Trophoblast cell (in vitro differentiated cells and primary cell): Measurements from ENCODE around the gene TMEM181.
"Not testable (repeated sequence)": the region's sequence is repeated elsewhere in the genome, so short reads cannot be mapped to it uniquely, and the experiment has no call there.

Experiments
- DNase-seq, 2 donors: peaks; one replicate each; pipeline ENCODE4 v3.0.0-alpha.2; 2016
- H2AFZ ChIP-seq: 2 replicates; pipeline ENCODE4 v1.6.1; 2013; ENCODE audit warnings: low read length, moderate library complexity, mild to moderate bottlenecking; ENCODE audit not compliant: insufficient read depth, poor library complexity
- H2AK5ac ChIP-seq: 2 replicates; pipeline ENCODE4 v1.6.1; 2013; ENCODE audit warnings: mild to moderate bottlenecking, low read length
- H2BK120ac ChIP-seq: 2 replicates; pipeline ENCODE4 v1.6.1; 2013; ENCODE audit warnings: low read length, mild to moderate bottlenecking, moderate library complexity; ENCODE audit not compliant: insufficient read depth, poor library complexity
- H2BK12ac ChIP-seq: 2 replicates; pipeline ENCODE4 v1.6.1; 2013; ENCODE audit warnings: mild to moderate bottlenecking, low read length, moderate library complexity
- H2BK5ac ChIP-seq: 2 replicates; pipeline ENCODE4 v1.6.1; 2013; ENCODE audit warnings: low read length, low read depth, moderate library complexity, mild to moderate bottlenecking; ENCODE audit not compliant: poor library complexity
- H3K14ac ChIP-seq: 2 replicates; pipeline ENCODE4 v1.6.1; 2013; ENCODE audit warnings: mild to moderate bottlenecking, low read length
- H3K18ac ChIP-seq: 2 replicates; pipeline ENCODE4 v1.6.1; 2013; ENCODE audit warnings: mild to moderate bottlenecking, low read length
- H3K23ac ChIP-seq: 2 replicates; pipeline ENCODE4 v1.6.1; 2013; ENCODE audit warnings: low read length
- H3K27ac ChIP-seq: 2 replicates; pipeline ENCODE4 v1.5.1; 2013; ENCODE audit warnings: low read depth, mild to moderate bottlenecking, inconsistent platforms, low read length, moderate library complexity
- H3K27me3 ChIP-seq: 2 replicates; pipeline ENCODE4 v1.6.1; 2013; ENCODE audit warnings: inconsistent platforms, mild to moderate bottlenecking, low read length, moderate library complexity; ENCODE audit not compliant: insufficient read depth
- H3K36me3 ChIP-seq, 2 experiments: 1 replicate in 1 of 2; 2 replicates in 1 of 2; pipeline ENCODE4 v1.6.1; 2013; ENCODE audit warnings: low read length in 2 of 2, mild to moderate bottlenecking in 2 of 2, moderate library complexity in 1 of 2; ENCODE audit not compliant: insufficient read depth in 2 of 2, control insufficient read depth in 1 of 2
- H3K4ac ChIP-seq: 2 replicates; pipeline ENCODE4 v1.6.1; 2013; ENCODE audit warnings: low read depth, mild to moderate bottlenecking, low read length, moderate library complexity
- H3K4me1 ChIP-seq, 2 experiments: 1 replicate in 1 of 2; 2 replicates in 1 of 2; pipeline ENCODE4 v1.6.1; 2013; ENCODE audit warnings: low read length in 2 of 2, mild to moderate bottlenecking in 2 of 2, moderate library complexity in 1 of 2; ENCODE audit not compliant: insufficient read depth in 2 of 2, control insufficient read depth in 1 of 2
- H3K4me2 ChIP-seq: 2 replicates; pipeline ENCODE4 v1.6.1; 2013; ENCODE audit warnings: inconsistent platforms, mild to moderate bottlenecking, low read length, moderate library complexity
- H3K4me3 ChIP-seq: 2 replicates; pipeline ENCODE4 v1.5.1; 2013; ENCODE audit warnings: mild to moderate bottlenecking, low read depth, low read length, inconsistent platforms
- H3K79me1 ChIP-seq: one replicate; pipeline ENCODE4 v1.6.1; 2013; ENCODE audit warnings: low read length
- H3K79me2 ChIP-seq: 2 replicates; pipeline ENCODE4 v1.6.1; 2013; ENCODE audit warnings: low read length, mild to moderate bottlenecking; ENCODE audit not compliant: control insufficient read depth, insufficient read depth, poor library complexity
- H3K9ac ChIP-seq: 2 replicates; pipeline ENCODE4 v1.6.1; 2013; ENCODE audit warnings: mild to moderate bottlenecking, low read length
- H3K9me3 ChIP-seq: 2 replicates; pipeline ENCODE4 v1.6.1; 2013; ENCODE audit warnings: low read depth, mild to moderate bottlenecking, control low read depth, inconsistent platforms, low read length; ENCODE audit not compliant: insufficient read depth
- H4K12ac ChIP-seq: 2 replicates; pipeline ENCODE4 v1.6.1; 2013; ENCODE audit warnings: low read depth, mild to moderate bottlenecking, low read length, moderate library complexity
- H4K8ac ChIP-seq: 2 replicates; pipeline ENCODE4 v1.6.1; 2013; ENCODE audit warnings: low read depth, mild to moderate bottlenecking, low read length, moderate library complexity
- H4K91ac ChIP-seq: one replicate; pipeline ENCODE4 v1.6.1; 2013; ENCODE audit warnings: low read depth, mild to moderate bottlenecking, low read length, moderate library complexity
- WGBS: extraction: QIAGEN DNeasy Blood & Tissue Kit; methylation state at CpG from one replicate; pipeline ENCODE4 v1.1.7; 2013; ENCODE audit warnings: missing lambda C conversion rate; ENCODE audit not compliant: insufficient read length, insufficient coverage; ENCODE audit errors: extremely low coverage; 5-methylcytosine and 5-hydroxymethylcytosine counted together

TMEM181 gene

DNA sequence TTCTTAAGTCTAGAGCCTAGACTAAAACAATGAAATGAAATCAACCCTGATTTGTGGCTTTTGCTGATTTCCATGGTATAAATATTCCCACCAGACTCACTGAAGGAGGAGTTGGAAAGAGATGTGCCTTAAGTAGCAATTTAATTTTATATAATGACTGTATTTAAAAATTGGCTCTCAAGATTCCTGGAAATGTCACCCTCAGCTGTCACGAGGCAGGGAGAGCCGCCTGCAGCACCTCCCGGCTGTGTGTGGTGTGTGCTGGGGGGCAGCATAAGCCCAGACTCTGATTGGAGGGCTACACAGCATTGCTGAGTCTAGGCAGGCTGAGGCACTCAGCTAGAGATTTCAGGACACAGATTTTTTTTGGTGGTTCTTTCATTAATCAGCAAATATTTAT is 40.6 kb upstream of the TMEM181 start:
- no peaks in the 10 kb centered on the region for H3K79me2 ChIP-seq
- H3K36me3 ChIP-seq: peaks cover 0 to 5% of the 10 kb centered on the region in 2 experiments
- H2BK12ac ChIP-seq: no peak overlapping the region
- no peaks in the 10 kb centered on the region for H3K27me3 ChIP-seq
- H4K12ac ChIP-seq: no peak overlapping the region
- no peak overlapping the region for H3K9ac ChIP-seq
- no peak overlapping the region for H4K91ac ChIP-seq
- no peak overlapping the region for H4K8ac ChIP-seq
- no peak overlapping the region for H3K23ac ChIP-seq
- H3K27ac ChIP-seq: no peak overlapping the region
- no peaks in the 10 kb centered on the region for H3K79me1 ChIP-seq
- DNase-seq: no peak
- H2BK120ac ChIP-seq: no peak overlapping the region
- H2AK5ac ChIP-seq: no peak overlapping the region
- peaks cover 5% of the 10 kb centered on the region for H3K9me3 ChIP-seq
- no CpG with 5 or more reads among the region's 3 CpGs for WGBS
- no peak overlapping the region for H3K4ac ChIP-seq
- no peak overlapping the region for H3K14ac ChIP-seq
- H2AFZ ChIP-seq: no peak overlapping the region
- no peak overlapping the region for H3K18ac ChIP-seq
- H3K4me3 ChIP-seq: no peak overlapping the region
- no peak overlapping the region for H2BK5ac ChIP-seq
- peaks cover 0 to 2% of the 10 kb centered on the region in 2 experiments for H3K4me1 ChIP-seq
- no peak overlapping the region for H3K4me2 ChIP-seq

DNA sequence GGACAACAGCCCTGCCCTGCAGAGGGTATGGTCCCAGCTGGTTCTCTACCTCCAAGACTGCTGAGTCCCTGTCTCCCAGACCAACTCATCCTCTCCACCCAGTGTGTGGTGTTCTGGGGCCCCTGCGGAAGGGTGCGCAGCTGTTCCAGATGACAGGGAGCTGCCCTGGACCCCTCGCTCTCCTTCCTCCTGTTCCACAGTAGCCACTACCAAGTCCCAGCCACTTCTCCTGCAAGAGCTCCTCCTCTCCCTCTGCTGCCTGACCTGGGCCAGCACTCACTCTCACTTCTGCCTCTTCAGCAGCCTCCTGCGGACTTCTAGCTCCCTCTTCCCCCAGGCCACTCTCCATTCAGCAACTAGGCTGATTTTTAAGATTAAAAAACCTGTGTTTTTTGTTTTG is 40.1 kb upstream of the TMEM181 start:
- H3K4ac ChIP-seq: no peak overlapping the region
- no CpG with 5 or more reads among the region's 4 CpGs for WGBS
- H3K4me3 ChIP-seq: no peak overlapping the region
- no peak for DNase-seq
- no peak overlapping the region for H3K4me2 ChIP-seq
- no peak overlapping the region for H4K8ac ChIP-seq
- H3K79me2 ChIP-seq: no peaks in the 10 kb centered on the region
- peaks cover 0 to 2% of the 10 kb centered on the region in 2 experiments for H3K36me3 ChIP-seq
- H3K23ac ChIP-seq: no peak overlapping the region
- H2BK12ac ChIP-seq: no peak overlapping the region
- no peak overlapping the region for H4K12ac ChIP-seq
- no peak overlapping the region for H4K91ac ChIP-seq
- H2BK5ac ChIP-seq: no peak overlapping the region
- no peak overlapping the region for H3K9ac ChIP-seq
- no peak overlapping the region for H3K18ac ChIP-seq
- H2AFZ ChIP-seq: no peak overlapping the region
- no peak overlapping the region for H2BK120ac ChIP-seq
- H2AK5ac ChIP-seq: no peak overlapping the region
- no peaks in the 10 kb centered on the region for H3K79me1 ChIP-seq
- no peaks in the 10 kb centered on the region for H3K27me3 ChIP-seq
- no peak overlapping the region for H3K27ac ChIP-seq
- no peak overlapping the region for H3K14ac ChIP-seq
- peaks cover 7% of the 10 kb centered on the region for H3K9me3 ChIP-seq
- peaks cover 0 to 2% of the 10 kb centered on the region in 2 experiments for H3K4me1 ChIP-seq

DNA sequence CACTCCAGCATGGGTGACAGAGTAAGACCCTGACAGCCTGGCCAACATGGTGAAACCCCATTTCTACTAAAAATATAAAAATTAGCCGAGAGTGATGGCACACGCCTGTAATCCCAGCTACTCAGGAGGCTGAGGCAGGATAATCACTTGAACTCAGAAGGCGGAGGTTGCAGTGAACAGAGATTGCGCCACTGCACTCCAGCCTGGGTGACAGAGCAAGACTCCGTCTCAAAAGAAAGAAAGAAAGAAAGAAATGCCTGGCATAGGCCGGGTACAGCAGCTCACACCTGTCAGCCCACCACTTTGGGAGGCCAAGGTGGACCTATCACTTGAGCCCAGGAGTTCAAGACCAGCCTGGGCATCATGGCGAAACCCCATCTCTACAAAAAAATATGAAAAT is 38.9 kb upstream of the TMEM181 start:
- peaks cover 11% of the 10 kb centered on the region for H3K9me3 ChIP-seq
- WGBS: no CpG with 5 or more reads among the region's 7 CpGs

DNA sequence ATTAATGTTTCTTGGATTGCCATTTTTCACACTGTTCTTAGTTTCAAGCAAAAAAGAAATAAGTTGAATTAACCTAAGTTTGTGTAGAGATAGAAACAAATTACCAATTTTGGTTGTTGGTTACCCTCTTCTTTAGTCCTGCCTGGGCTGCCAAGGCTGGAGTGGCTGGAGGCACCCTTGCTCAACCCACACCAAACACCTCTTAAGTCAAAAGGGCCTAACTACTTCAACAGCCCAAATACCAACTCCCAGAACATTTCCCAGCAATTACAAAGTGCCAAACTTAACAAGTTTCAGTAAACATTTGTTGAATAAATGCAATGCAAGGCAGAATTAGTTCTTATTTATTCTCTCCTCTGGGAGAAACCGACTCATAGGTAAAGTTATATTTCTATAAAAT is 38.1 kb upstream of the TMEM181 start:
- Histone ChIP-seq H2AFZ (no peak overlapping the region), H3K18ac (no peak overlapping the region), H3K4me2 (no peak overlapping the region), H3K27me3 (no peaks in the 10 kb centered on the region), H3K23ac (no peak overlapping the region), H3K9ac (no peak overlapping the region), H2BK120ac (no peak overlapping the region), H3K79me1 (no peaks in the 10 kb centered on the region), H2BK12ac (no peak overlapping the region), H3K4ac (no peak overlapping the region), H2BK5ac (no peak overlapping the region), H3K14ac (no peak overlapping the region), H4K12ac (no peak overlapping the region), H3K79me2 (no peaks in the 10 kb centered on the region), H3K9me3 (peaks cover 11% of the 10 kb centered on the region), H3K4me1 (peaks cover 0 to 2% of the 10 kb centered on the region in 2 experiments), H3K27ac (no peak overlapping the region), H4K91ac (no peak overlapping the region), H3K36me3 (no peaks in the 10 kb centered on the region), H4K8ac (no peak overlapping the region), H2AK5ac (no peak overlapping the region), H3K4me3 (no peak overlapping the region)
- no peak for DNase-seq
- WGBS: no CpG with 5 or more reads among the region's 1 CpG

More for the DNA sequence above, 38.9 kb upstream of the TMEM181 start:
- H3K4me1 ChIP-seq, H3K79me2 ChIP-seq, H4K91ac ChIP-seq, H3K27ac ChIP-seq, H3K9ac ChIP-seq, H3K18ac ChIP-seq, H2BK12ac ChIP-seq, H4K8ac ChIP-seq, H2AK5ac ChIP-seq, H3K4me3 ChIP-seq, H2BK120ac ChIP-seq, H4K12ac ChIP-seq, H2AFZ ChIP-seq, H3K23ac ChIP-seq, H3K4me2 ChIP-seq, H3K36me3 ChIP-seq, DNase-seq, H3K14ac ChIP-seq, H3K79me1 ChIP-seq, H3K4ac ChIP-seq, H3K27me3 ChIP-seq, H2BK5ac ChIP-seq: not testable (repeated sequence)
